Lower lobe of right lung (tissue), 2 donors: Measurements from ENCODE around the gene TAB3. TPM values are rescaled to one million over a fixed set of nuclear protein-coding genes. Genes with fewer than 3 reads are reported as not detected.

Experiments
- ATAC-seq, 2 donors: fragments of 200-7000 bp; cut with Tn5 transposase; one replicate each; pipeline ENCODE4 v1.9.1; 2020 to 2022; ENCODE audit warnings: mild to moderate bottlenecking in 2 of 2, moderate library complexity in 2 of 2
- DNase-seq: peaks from one replicate; pipeline ENCODE4 v3.0.0-alpha.2; 2020
- H3K27ac ChIP-seq: fragments of 200-600 bp; one replicate; pipeline ENCODE4 v1.8.0; 2022
- H3K27me3 ChIP-seq: fragments of 200-600 bp; one replicate; pipeline ENCODE4 v1.8.0; 2022; ENCODE audit warnings: low read depth
- H3K36me3 ChIP-seq: fragments of 200-600 bp; one replicate; pipeline ENCODE4 v1.8.0; 2022; ENCODE audit warnings: mild to moderate bottlenecking
- H3K4me1 ChIP-seq: fragments of 200-600 bp; one replicate; pipeline ENCODE4 v1.8.0; 2022
- H3K4me3 ChIP-seq: fragments of 200-600 bp; one replicate; pipeline ENCODE4 v1.8.0; 2022; ENCODE audit warnings: mild to moderate bottlenecking
- H3K9me3 ChIP-seq: fragments of 200-600 bp; one replicate; pipeline ENCODE4 v1.8.0; 2022
- intact Hi-C: fragments of 100-400 bp; cut with DNase I; formaldehyde crosslinking; loops from one replicate; pipeline ENCODE4 v1.11.0; 2022
- total RNA-seq: library from RNA; stranded (reverse); fragmentation: NEBNext Ultra II Directional; extraction: Animal tissue kit (Norgen Biotek cat#: 25700); gene quantifications from one replicate; pipeline ENCODE4 v1.2.1, GENCODE V29; 2021
- TF ChIP-seq, protein P1 (sequence below): fragments of 200-600 bp; IDR thresholded peaks from one replicate; pipeline ENCODE4 v1.8.0; 2022; ENCODE audit warnings: antibody characterized with exemption, mild to moderate bottlenecking
- donor health status: DM: no; HTN: yes; CAD: no; lungs with severe emphysema.

Gene TAB3
- total RNA-seq, 1 donor from 2014 or later = 23.3 TPM

DNA sequence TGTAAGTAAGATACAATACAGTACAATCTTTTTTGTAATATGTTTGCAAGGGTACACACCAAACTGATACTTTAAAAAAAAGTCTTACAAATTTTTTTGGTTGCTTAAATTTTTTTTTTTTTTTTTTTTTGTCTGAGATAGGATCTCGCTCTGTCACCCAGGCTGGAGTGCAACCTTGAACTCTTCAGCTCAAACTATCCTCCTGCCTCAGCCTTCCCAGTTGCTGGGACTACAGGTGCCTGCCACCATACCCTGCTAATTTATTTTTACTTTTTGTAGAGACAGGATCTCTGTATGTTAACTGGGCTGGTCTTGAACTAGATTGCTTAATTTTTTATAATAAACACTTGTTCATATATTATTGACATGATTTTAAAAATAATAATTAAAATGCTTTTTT, 41.1 kb upstream of the TAB3 start:
- DNase-seq (no peak), ATAC-seq (no peak)
- H3K36me3 ChIP-seq = no peaks in the 10 kb centered on the region
- no peaks in the 10 kb centered on the region for H3K4me1 ChIP-seq
- intact Hi-C loops = no loop called here
- no peaks in the 10 kb centered on the region for H3K27me3 ChIP-seq
- TF ChIP-seq, protein P1, sequence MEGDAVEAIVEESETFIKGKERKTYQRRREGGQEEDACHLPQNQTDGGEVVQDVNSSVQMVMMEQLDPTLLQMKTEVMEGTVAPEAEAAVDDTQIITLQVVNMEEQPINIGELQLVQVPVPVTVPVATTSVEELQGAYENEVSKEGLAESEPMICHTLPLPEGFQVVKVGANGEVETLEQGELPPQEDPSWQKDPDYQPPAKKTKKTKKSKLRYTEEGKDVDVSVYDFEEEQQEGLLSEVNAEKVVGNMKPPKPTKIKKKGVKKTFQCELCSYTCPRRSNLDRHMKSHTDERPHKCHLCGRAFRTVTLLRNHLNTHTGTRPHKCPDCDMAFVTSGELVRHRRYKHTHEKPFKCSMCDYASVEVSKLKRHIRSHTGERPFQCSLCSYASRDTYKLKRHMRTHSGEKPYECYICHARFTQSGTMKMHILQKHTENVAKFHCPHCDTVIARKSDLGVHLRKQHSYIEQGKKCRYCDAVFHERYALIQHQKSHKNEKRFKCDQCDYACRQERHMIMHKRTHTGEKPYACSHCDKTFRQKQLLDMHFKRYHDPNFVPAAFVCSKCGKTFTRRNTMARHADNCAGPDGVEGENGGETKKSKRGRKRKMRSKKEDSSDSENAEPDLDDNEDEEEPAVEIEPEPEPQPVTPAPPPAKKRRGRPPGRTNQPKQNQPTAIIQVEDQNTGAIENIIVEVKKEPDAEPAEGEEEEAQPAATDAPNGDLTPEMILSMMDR = no peak
- H3K27ac ChIP-seq = no peak overlapping the region
- no peak overlapping the region for H3K4me3 ChIP-seq
- H3K9me3 ChIP-seq = no peaks in the 10 kb centered on the region

DNA sequence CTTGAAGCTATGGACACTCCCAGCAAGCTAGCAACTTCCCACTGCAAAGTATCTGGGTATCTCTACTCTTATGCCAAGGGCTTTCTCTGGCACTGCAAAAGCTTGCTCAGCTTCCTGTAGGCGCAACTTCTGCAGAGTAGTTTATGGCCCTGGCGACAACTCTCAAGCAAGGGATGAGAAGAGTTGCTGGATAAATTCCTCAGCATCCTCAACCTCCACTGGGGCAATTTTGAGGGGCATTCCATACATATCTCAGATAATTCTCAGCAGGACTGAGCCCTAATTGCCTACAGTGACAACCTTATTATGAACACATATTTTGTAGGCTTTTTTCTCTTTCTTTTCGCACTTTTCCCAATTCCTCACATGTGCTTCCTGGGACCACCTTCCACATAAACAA, 31.2 kb upstream of the TAB3 start:
- Histone ChIP-seq H3K9me3 (no peaks in the 10 kb centered on the region), H3K36me3 (no peaks in the 10 kb centered on the region), H3K4me3 (no peak overlapping the region), H3K27ac (no peak overlapping the region), H3K27me3 (no peaks in the 10 kb centered on the region), H3K4me1 (no peaks in the 10 kb centered on the region)
- ATAC-seq = no peak
- intact Hi-C loops = no loop called here
- DNase-seq = no peak
- TF ChIP-seq, protein P1 = no peak

DNA sequence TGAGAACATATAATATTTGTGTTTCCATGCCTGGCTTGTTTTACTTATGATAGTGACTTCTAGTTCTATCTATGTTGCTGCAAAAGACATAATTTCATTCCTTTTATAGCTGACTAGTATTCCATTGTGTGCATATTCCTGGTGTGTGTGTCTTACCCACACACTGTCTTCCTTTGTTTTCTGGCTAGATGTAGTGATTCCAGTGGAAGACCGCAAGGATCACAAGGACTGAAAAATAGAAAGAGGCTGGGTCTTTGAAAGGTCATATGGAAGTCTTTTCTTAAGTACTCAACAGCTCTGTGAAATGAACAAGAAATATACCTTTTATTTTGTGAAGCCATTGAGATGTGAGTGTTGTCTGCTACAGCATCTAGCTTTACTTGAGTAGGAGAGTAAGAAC, 29.4 kb upstream of the TAB3 start:
- Histone ChIP-seq H3K4me1 (no peaks in the 10 kb centered on the region), H3K9me3 (no peaks in the 10 kb centered on the region), H3K27me3 (no peaks in the 10 kb centered on the region), H3K36me3 (no peaks in the 10 kb centered on the region), H3K4me3 (no peak overlapping the region), H3K27ac (no peak overlapping the region)
- ATAC-seq (no peak), DNase-seq (no peak)
- TF ChIP-seq, protein P1 = no peak
- intact Hi-C loops = no loop called here

DNA sequence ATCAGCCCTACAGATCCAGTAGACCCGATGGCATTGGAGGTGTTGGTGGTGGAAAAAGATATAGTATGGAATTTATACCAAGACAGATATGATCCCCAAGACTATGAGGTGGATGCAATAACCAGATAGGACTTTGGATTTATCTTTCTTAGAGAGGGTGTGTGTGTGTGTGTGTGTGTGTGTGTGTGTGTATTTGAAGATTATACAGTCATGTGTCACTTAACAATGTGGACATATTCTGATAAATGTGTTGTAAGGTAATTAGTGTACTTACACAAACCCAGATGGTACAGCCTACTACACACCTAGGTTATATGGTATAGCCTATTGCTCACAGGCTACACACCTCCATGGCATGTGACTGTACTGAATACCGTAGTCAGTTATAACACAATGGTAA, 24.4 kb upstream of the TAB3 start:
- Histone ChIP-seq H3K36me3 (no peaks in the 10 kb centered on the region), H3K9me3 (no peaks in the 10 kb centered on the region), H3K4me1 (no peaks in the 10 kb centered on the region), H3K27me3 (no peaks in the 10 kb centered on the region), H3K27ac (no peak overlapping the region), H3K4me3 (no peak overlapping the region)
- TF ChIP-seq, protein P1 = no peak
- intact Hi-C loops = no loop called here
- ATAC-seq (no peak), DNase-seq (no peak)

DNA sequence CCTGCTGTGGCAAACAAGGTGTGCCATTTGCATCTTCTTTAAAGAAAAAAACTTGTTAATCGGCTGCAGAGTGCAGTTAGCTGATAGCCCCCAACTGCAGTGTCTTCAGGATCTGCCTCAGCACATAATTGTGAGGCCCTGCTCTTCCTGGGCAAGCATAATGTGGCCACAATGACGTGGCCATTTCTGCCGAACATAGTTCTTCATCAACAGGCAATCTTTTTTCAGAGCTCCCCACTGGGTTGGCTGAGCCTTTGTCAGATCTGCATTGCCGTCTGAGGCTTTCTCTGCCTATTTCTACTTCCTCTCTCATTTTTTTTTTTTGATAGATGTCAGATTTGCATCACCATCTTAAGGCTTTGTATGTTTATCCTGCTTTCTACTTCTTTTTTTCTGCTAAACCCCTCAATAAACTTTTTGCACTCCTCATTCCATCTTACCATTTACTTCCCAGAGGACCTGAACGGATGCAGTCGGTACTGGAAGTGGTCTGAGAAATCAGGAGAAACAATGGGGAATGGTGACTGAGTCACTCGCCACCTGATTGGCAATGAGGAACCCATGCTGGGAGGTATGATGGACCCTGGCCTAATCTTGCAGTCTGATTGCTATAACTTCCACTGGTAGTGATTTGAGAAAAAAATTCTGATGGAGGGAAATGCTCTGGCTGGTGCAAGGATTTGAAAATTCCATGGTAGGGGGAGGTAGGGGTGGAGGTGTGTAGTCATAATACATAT, 21.2 kb upstream of the TAB3 start:
- H3K4me1 ChIP-seq = no peaks in the 10 kb centered on the region

More for the DNA sequence above, 21.2 kb upstream of the TAB3 start:
- DNase-seq (no peak), ATAC-seq (no peak)
- intact Hi-C loops = no loop called here
- no peaks in the 10 kb centered on the region for H3K27me3 ChIP-seq
- H3K36me3 ChIP-seq = no peaks in the 10 kb centered on the region
- H3K9me3 ChIP-seq = no peaks in the 10 kb centered on the region
- TF ChIP-seq, protein P1 = no peak
- no peak overlapping the region for H3K27ac ChIP-seq
- no peak overlapping the region for H3K4me3 ChIP-seq
